ENCODE data around the gene NAT8L.

DNA sequence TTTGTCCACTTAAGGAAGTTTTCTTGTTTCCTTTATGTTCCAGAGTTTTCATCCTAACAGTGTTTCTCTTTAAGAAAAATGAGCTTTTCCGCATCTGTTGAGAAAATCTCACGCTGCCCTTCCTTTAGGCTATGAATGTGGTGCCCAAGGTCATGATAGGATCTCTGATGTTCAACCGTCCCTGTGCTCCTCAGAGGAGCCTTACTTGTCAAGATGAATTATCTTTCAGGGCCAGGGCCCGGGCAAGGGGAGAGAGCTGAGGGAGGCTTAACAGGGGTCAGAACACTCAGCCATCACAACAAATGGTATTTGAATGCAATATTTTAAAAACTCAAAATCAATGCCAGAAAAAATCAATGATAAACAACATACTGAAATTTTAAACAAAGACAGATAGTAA lies 44.1 kb upstream of the NAT8L start:
- TF ChIP-seq, protein P1, sequence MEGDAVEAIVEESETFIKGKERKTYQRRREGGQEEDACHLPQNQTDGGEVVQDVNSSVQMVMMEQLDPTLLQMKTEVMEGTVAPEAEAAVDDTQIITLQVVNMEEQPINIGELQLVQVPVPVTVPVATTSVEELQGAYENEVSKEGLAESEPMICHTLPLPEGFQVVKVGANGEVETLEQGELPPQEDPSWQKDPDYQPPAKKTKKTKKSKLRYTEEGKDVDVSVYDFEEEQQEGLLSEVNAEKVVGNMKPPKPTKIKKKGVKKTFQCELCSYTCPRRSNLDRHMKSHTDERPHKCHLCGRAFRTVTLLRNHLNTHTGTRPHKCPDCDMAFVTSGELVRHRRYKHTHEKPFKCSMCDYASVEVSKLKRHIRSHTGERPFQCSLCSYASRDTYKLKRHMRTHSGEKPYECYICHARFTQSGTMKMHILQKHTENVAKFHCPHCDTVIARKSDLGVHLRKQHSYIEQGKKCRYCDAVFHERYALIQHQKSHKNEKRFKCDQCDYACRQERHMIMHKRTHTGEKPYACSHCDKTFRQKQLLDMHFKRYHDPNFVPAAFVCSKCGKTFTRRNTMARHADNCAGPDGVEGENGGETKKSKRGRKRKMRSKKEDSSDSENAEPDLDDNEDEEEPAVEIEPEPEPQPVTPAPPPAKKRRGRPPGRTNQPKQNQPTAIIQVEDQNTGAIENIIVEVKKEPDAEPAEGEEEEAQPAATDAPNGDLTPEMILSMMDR (conservative IDR thresholded peaks at IDR 0.05), result no peak
- no peak for TF ChIP-seq ZFX (IDR thresholded peaks at IDR 0.05)
